HG02938 (cell line): ENCODE results near the gene HMMR.
"Not testable (repeated sequence)": the region's sequence is repeated elsewhere in the genome, so short reads cannot be mapped to it uniquely, and the experiment has no call there.

Experiments used
- ATAC-seq: cut with Tn5 transposase; IDR thresholded peaks from one replicate; pipeline ENCODE4 v1.9.1; 2021; ENCODE audit warnings: mild to moderate bottlenecking, moderate library complexity; ENCODE audit not compliant: unreplicated experiment

Gene HMMR, protein sequence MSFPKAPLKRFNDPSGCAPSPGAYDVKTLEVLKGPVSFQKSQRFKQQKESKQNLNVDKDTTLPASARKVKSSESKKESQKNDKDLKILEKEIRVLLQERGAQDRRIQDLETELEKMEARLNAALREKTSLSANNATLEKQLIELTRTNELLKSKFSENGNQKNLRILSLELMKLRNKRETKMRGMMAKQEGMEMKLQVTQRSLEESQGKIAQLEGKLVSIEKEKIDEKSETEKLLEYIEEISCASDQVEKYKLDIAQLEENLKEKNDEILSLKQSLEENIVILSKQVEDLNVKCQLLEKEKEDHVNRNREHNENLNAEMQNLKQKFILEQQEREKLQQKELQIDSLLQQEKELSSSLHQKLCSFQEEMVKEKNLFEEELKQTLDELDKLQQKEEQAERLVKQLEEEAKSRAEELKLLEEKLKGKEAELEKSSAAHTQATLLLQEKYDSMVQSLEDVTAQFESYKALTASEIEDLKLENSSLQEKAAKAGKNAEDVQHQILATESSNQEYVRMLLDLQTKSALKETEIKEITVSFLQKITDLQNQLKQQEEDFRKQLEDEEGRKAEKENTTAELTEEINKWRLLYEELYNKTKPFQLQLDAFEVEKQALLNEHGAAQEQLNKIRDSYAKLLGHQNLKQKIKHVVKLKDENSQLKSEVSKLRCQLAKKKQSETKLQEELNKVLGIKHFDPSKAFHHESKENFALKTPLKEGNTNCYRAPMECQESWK

DNA sequence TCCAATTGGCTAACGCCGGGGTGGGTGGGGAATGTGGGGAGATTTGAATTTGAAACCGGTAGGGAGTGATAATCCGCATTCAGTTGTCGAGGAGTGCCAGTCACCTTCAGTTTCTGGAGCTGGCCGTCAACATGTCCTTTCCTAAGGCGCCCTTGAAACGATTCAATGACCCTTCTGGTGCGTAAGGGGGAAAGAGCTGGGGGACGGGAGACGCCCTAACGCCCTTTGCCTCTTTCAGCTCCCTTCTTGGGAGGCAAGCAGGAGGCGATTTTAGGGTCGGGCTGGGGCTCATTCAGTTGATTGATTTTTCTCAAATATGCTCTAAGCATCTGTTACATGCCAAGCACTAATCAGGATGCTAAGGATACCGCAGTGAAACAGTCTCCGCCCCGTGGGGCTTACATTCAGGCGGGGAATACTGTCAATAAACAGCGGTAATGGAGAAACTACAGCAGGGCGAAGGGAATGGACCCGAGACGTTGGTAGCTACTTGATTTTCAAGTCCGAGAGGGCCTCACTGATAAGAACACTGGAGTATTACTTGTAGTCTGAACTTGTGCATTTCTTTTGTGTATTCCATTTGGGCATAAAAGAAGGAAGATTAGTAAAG, at the start of gene HMMR:
TSS of gene HMMR (plus strand) at position 71 of the 610 bp plus-strand sequence. CDS start at position 132, 61 bp downstream.
- no peak for ATAC-seq

DNA sequence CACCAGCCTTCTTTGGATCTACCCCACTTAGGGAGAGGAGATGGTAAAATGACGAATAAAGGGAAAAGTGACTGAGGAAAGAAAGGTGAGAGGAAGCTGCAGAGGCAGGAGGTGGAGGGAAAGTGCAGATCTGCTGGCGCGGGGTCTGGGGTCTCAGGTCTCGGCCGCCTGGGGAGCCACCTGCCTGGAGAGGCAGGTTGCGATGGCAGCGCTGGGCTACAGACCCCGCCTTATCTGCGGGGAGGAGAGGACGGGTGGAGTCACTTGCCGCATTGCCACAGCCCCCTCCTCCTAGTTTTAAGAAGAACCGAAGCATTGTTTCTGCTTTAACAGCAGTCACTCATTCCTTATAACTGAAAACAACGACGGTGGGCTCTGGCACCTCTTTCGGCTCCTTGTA, 44.8 kb upstream of the HMMR start:
- ATAC-seq, result not testable (repeated sequence)

DNA sequence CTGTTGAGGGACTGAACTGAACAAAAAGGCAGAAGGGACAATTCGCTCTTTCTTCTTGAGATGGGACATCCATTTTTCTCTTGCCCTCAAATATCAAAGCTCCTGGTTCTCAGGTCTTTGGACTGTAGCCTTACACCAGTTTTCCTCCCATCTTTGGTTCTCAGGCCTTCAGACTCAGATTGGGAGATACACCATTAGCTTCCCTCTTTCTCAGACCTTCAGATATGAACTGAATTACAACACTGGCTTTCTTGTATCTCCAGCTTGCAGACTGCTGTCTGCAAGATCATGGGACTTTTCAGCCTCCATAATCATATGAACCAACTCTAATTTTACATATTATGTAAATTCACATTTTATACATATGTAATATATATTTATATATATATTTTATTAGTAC, 35.6 kb upstream of the HMMR start:
- no peak for ATAC-seq

DNA sequence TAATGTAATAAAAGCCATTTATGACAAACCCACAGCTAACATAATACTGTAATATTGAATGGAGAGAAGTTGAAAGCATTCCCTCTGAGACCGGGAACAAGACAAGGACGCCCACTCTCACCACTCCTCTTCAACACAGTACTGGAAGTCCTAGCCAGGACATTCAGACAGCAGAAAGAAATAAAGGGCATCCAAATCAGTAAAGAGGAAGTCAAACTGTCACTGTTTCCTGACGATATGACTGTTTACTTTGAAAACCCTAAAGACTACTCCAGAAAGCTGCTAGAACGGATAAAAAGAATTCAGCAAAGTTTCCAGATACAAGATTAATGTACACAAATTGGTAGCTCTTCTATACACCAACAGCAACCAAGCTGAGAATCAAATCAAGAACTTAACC, 34.3 kb upstream of the HMMR start:
- not testable (repeated sequence) for ATAC-seq

DNA sequence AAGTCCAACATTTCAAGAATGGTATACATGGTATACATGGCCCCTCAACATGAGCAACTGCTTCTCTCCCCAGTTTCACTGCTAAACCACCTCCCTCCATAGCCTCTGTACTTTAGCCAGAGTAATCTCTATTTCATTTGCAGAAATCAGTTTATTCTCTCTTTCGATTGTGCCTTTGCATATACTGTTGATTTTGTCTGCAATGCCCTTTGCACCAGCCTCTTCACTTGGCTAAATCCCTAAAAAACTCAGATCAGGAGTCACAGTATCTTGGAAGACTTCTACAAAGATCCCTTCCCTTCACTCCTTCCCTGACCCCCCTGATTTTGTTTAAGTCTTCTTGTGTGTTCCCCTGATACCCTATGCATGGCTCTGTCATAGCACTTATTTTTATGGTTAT, 27.9 kb upstream of the HMMR start:
- no peak for ATAC-seq

DNA sequence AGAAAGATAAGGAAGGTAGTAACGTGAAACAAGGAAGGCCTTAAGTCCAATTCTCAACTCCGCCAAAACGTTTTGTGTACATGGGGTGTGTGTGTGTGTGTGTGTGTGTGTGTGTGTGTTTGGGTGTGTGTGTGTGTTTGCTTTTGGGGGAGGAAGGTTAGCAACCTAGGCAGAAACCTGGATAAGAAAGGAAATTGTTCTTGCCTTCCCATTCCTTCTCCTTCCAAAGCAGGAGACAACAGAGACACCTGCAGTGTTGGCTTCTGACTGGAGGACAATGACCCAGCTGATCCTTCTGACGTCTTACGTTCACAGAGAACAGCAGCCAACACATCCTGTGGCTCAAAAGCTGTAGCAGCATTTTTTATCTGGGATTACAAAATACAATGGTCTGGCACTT, 27.2 kb upstream of the HMMR start:
- no peak for ATAC-seq

DNA sequence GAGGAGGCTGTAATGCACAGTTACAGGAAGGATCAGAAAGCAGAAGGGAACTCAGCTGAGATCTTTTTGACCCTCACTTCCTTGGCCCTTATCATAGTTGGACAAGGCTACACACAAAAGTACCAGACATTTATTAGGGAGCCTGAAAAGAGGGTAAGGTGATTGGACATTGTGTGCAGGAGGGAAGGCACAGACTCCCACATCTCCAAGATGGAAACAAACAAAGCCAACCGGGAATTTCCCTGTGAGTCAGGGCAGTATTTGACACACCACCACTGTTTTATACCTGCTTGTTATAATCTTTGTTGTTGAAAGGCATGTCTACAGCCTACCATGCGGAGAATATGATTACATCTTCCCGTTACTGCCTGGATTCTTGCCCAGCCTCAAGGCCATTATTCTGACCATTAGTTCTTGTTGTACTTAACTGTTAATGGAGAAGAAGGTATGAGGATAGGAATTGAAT, 26.0 kb upstream of the HMMR start:
- no peak for ATAC-seq

DNA sequence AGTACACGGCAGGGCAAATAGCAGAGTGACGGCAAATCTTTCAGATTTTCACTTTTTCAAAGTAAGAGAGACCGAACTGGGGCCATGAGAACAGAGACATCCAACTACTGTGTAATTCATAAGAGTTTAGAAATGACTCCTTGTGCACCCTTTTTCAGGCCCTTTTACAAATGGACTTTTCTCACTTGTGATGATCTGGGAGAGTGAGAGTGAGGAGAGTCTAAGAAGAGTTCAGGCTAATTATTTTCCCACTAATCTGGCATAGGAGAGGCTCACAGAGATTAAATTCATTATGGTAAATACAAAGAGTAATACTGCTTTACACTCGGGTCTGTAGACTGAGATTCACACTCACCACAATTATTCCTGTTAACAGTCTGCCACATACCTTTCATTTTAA, 23.9 kb upstream of the HMMR start:
- no peak for ATAC-seq

DNA sequence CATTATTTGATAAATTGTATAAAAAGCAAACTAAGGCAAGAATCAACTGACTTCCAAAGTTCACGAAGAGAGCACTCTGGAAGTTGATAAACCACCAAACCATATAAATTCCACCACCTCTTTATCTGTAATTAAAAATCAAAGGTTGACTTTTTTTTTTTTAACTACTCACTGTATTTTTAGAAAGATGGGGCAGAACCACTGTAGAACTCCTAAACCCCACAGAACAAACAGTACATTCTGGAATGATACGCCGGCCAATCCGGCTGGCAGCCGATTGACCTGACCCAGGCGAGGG, 23.5 kb upstream of the HMMR start:
- ATAC-seq, result no peak

DNA sequence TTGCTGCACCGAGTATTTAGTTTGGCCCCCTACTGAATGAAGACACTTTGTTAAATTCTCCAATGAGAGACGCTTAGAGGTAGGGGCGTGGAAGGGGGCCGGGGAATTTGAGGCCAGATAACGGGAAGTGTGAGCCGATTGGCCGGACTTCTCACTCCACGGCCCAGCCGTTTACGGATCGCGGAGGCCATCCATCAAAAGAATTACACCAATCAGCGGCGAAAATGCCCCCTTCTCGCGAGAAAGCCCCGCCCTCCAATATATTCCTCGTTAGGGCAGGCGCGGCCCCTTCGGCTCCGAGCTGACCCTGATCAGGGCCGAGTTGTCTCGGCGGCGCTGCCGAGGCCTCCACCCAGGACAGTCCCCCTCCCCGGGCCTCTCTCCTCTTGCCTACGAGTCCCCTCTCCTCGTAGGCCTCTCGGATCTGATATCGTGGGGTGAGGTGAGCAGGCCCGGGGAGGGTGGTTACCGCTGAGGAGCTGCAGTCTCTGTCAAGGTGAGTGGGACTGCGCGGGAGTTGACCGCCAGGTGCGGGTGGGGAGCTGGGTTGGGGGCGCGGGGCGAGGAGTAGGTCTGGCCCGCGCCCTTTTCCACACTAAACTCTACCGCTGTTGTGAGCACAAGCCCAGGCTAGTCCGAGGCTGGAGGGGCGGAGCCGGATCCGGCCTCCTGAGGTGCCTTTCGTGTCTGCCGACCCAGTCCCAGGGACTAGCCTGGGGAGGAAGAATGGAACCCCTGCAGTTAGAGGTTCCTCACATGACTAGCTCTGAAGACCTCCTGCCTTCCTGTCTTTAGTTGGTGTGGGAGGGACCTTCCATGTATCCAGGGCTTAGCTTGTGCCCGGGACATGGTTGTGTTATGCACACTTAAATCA, 22.9 kb upstream of the HMMR start, which contains the start of gene CCNG1:
TSS of gene CCNG1 (plus strand) at position 287 of the 874 bp plus-strand sequence. CDS start 1,662 bp downstream, outside the sequence.
- ATAC-seq, result peak; percentile 97

DNA sequence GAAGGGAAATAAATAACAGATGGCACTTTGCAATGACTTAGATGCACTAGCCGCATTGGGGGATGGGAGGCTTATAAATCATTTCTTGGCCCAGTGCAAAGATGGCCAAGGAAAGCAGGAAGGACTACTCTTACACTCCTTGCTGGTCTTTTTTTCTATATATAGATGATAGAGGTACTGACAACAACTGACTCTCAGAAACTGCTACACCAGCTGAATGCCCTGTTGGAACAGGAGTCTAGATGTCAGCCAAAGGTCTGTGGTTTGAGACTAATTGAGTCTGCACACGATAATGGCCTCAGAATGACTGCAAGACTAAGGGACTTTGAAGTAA, 21.4 kb upstream of the HMMR start:
- ATAC-seq, result no peak

DNA sequence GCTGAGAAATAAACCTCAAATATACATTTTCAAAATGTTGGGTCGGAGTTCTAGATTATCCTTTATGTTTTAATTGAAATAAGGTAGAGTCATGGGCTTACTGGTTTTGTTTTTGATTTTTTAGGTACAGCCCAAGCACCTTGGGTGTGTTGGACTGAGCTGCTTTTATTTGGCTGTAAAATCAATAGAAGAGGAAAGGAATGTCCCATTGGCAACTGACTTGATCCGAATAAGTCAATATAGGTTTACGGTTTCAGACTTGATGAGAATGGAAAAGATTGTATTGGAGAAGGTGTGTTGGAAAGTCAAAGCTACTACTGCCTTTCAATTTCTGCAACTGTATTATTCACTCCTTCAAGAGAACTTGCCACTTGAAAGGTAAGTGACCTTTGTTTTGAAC, 19.5 kb upstream of the HMMR start:
- ATAC-seq, result no peak

DNA sequence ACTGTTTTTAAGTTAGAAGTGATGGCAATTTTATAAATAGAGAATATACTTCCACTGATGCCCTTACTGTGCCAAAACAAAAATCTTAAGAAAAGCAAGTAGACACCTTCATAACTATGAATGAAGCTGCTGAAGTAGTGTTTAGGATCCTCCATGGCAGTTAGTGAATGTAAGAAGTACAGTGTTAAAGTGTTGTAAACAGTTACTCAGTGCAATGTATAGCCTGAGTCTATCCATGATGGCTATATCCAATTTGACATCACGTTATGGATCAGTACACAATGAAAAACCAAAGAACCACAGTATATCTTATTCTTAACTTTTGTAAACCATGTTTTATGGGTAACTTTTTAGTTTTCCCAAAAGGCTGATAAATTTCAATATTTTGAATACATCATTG, 15.9 kb upstream of the HMMR start:
- no peak for ATAC-seq

DNA sequence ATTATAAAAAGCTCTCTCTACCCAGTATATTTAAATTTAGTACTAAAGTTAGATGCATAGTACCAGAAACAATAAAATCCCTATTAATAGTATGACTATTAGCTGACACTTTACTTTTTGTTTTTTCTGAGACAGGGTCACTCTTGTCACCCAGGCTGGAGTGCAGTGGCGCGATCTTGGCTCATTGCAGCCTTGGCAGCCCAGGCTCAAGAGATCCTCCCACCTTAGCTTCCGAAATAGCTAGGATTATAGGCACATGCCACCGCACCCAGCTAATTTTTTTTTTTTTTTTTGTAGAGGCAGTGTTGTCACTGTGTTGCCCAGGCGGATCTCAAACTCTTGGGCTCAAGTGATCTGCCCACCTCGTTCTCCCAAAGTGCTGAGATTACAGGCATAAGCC, 15.1 kb upstream of the HMMR start:
- ATAC-seq, result no peak

DNA sequence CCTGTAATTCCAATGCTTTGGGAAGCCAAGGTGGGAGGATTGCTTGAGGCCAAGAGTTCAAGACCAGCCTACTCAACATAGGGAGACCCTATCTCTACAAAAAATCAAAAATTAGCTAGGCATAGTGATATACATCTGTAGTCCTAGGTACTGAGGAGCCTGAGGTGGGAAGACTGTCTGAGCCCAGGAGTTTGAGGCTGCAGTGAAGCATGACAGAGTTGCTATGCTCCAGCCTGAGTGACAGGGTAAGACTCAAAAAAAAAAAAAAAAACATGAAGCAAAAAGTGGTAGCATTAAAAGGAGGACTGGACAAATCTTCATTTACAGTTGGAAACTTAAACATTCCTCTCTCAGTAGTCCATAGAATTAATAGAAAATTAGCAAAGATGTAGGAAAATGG, 13.2 kb upstream of the HMMR start:
- ATAC-seq, result no peak

DNA sequence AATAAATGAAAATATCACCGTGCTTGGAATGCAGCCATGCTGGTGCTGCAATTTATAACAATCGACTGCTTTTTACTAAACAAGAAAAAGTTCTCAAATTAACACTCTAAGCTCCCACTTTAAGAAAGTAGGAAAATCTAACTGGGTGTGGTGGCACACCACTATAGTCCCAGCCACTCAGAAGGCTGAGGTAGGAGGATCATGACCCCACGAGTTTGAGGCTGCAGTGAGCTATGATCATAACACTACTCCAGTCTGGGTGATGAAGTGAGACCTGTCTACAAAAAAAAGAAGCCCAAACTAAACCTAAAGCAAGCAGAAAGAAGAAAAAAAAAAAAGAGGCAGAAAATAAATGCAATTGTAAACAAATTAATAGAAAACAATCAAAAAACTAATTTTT, 12.6 kb upstream of the HMMR start:
- ATAC-seq, result no peak

DNA sequence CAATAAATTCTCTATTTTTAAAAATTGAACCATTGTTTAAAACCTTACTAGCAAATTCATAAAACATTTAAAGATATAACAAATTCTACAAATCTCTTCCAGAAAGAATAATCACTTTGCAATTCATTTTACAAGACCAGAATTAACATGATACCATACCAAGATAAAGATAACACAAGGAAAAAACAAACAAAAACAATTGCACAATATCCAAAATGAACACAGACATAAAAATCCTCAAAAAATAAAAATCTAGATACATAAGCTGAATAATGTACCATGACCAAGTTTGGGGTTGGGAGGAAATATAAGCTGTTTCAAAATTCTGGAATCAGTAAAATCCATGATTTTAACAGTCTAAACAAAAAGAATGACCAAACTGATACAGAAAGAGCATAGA, 11.9 kb upstream of the HMMR start:
- no peak for ATAC-seq

DNA sequence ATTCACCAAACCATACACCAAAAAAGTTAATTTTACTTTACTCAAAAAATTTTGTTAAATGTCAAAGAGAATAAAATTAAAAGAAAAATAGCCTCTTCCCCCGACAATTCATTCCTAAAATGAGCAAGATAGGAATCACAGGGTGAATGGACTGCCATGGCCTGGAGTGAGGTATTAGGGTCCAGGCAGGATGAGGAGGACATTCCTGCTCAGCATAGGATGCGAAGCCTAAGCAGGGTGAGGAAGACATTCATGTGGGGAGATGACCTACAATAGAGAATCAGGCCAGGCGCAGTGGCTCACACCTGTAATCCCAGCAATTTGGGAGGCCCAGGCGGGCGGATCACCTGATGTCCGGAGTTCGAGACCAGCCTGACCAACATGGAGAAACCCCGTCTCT, 8.9 kb upstream of the HMMR start:
- no peak for ATAC-seq

DNA sequence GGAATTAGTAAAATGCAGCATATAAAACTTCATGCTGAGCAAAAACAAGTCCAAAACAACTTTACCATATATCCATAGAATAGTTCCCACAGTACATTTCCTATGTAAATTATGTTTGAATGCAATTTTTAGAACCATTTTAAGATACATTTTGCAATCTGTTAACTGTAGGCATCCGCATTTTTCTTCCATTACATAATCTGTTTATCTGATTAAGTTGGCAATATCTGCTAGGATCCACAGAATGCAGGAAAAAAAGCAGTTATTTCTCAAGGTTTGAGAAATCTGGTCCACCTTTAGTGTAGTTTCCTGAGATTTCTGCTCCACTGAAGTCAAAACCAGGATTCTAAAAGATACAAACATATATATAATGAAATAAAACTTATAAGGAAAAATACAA, 6.7 kb upstream of the HMMR start:
- no peak for ATAC-seq

DNA sequence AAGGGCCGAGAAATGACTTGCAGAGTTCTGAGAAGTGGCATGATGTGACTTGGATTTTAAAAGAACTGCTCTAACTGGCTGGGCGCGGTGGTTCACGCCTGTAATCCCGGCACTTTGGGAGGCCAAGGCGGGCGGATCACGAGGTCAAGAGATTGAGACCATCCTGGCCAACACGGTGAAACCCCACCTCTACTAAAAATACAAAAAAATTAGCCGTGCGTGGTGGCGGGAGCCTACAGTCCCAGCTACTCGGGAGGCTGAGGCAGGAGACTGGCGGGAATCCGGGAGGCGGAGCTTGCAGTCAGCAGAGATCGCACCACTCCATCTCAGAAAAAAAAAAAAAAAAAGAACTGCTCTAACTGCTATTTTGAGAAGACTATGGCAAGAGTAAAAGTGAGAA, 5.0 kb upstream of the HMMR start:
- ATAC-seq, result not testable (repeated sequence)

DNA sequence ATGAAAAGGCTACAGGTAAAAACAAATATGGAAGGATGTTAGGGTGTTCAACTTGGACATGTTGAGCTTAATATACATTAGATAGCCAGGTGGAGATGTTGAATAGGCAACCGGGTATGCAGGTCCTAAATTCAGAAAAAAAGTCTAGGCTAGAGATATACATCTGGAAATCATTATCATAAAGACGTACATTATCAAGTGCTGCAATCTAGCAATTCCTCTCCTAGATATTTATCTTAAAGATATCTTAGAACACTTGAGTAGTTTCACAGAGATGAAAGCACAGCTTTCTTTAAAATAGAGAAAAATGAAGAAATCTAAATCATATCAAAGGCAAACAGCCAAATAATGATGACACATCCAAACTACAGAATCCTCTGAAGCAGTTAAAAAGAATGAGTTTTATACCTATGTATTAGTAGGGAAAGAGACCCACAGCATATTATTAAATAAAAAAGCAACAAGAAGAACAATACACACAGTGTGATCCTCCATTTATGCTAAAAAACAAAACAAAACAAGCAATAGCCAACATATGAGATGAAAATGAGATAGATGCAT, 4.3 kb upstream of the HMMR start:
- ATAC-seq, result no peak
